Activated T-cell treated with anti-CD3 and anti-CD28 coated beads for 1 hour (primary cell): ENCODE measurements around the gene CCDC3.
"Not testable (repeated sequence)": the region's sequence is repeated elsewhere in the genome, so short reads cannot be mapped to it uniquely, and the experiment has no call there.

Source experiments
- DNase-seq: peaks from one replicate; pipeline ENCODE4 v3.0.0-alpha.2; 2020; ENCODE audit warnings: low read depth

The CCDC3 gene

GRCh38 chr10:12999849-13000248, 1.7 kb downstream of the CCDC3 start:
- no peak for DNase-seq

- no peak for DNase-seq
These were observed 6.1 kb downstream of the CCDC3 start for GRCh38 chr10:12995425-12995861.

- DNase-seq: no peak
These were observed 7.9 kb downstream of the CCDC3 start for GRCh38 chr10:12993595-12993994.

GRCh38 chr10:12985347-12985746, 16.2 kb downstream of the CCDC3 start:
- no peak for DNase-seq

- DNase-seq: no peak
These were observed 17.3 kb downstream of the CCDC3 start for GRCh38 chr10:12984165-12984747.

GRCh38 chr10:12983568-12983967, 17.9 kb downstream of the CCDC3 start:
- not testable (repeated sequence) for DNase-seq

- no peak for DNase-seq
These were observed 19.9 kb downstream of the CCDC3 start for GRCh38 chr10:12981570-12981969.

GRCh38 chr10:12980713-12981306, 20.7 kb downstream of the CCDC3 start:
- DNase-seq: no peak

- DNase-seq: no peak
These were observed 21.3 kb downstream of the CCDC3 start for GRCh38 chr10:12980102-12980661.

GRCh38 chr10:12978891-12979290, 22.6 kb downstream of the CCDC3 start:
- no peak for DNase-seq

- no peak for DNase-seq
These were observed 25.6 kb downstream of the CCDC3 start for GRCh38 chr10:12975906-12976305.

- no peak for DNase-seq
These were observed 26.2 kb downstream of the CCDC3 start for GRCh38 chr10:12975266-12975665.

- DNase-seq: no peak
These were observed 26.9 kb downstream of the CCDC3 start for GRCh38 chr10:12974491-12975199.

- DNase-seq: no peak
These were observed 27.4 kb downstream of the CCDC3 start for GRCh38 chr10:12974078-12974477.

- no peak for DNase-seq
These were observed 28.3 kb downstream of the CCDC3 start for GRCh38 chr10:12973149-12973718.

GRCh38 chr10:12972146-12972545, 29.4 kb downstream of the CCDC3 start:
- DNase-seq: no peak

- no peak for DNase-seq
These were observed 30.3 kb downstream of the CCDC3 start for GRCh38 chr10:12971001-12971788.

- no peak for DNase-seq
These were observed 31.6 kb downstream of the CCDC3 start for GRCh38 chr10:12969951-12970350.

- DNase-seq: no peak
These were observed 35.4 kb downstream of the CCDC3 start for GRCh38 chr10:12966067-12966466.

GRCh38 chr10:12965571-12965970, 35.9 kb downstream of the CCDC3 start:
- no peak for DNase-seq

GRCh38 chr10:12962556-12962955, 39.0 kb downstream of the CCDC3 start:
- DNase-seq: no peak
